Right lobe of liver (tissue), 4 donors: ENCODE results near the gene HM13.

Source experiments
- POLR2A ChIP-seq: fragments of 450-650 bp; IDR thresholded peaks from one replicate; pipeline ENCODE4 v1.6.1; 2017; ENCODE audit warnings: antibody characterized with exemption, mild to moderate bottlenecking
- TF ChIP-seq, protein P1 (sequence below), 4 donors: fragments of 200-600 bp in 3 of 4; fragments of 450-650 bp in 1 of 4; IDR thresholded peaks; one replicate each; pipeline versions ENCODE4 v1.5.1 to v1.8.0; 2016 to 2022; ENCODE audit warnings: antibody characterized with exemption in 4 of 4, mild to moderate bottlenecking in 2 of 4
- donor health status: DM: no; HTN: no; CAD: no.
- donor health status: DM: no; HTN: no; CAD: no.
- donor health status: DM: no; HTN: yes; CAD: no.

DNA sequence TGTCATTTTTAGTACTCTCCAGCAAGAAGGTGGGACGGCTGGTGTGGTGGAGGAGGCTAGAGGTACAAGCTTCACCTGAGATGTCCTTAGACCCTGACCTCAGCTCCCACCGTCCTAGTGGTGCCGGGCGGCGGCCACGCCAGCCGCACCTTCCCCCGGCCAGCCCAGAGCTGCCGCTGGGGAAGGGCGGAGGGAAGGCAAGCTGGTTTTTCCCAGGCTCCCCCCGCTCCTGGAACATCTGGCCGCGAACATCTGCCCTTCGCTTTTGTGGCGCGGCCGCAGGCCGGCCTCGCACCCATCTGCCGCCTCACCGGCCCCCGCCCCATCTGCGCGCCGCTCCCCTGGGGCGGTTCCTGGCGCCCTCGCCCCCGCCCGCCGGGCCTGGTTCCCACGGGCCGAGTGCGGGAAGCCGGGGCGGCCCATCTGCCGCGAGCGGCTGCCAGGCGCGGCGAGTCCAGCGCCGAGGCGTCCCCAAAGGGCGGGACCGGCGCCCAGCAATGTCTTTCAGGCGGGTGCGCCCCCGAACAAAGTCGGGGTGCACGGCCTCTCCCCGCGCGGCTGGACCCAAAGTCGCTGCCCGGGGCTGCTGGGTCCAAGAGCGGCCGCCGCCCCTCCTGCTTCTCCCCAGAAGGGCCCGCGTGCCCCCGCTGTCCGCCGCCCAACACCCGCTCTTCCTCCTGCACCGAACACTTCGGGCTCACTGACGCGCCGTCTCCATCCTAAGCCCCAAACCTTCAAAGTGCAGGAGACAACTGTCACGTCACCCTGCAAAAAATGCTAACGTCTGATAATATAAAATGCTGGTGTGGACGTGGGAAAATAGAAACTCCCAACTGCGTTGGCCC is 73.5 kb downstream of the HM13 start:
- TF ChIP-seq, protein P1, sequence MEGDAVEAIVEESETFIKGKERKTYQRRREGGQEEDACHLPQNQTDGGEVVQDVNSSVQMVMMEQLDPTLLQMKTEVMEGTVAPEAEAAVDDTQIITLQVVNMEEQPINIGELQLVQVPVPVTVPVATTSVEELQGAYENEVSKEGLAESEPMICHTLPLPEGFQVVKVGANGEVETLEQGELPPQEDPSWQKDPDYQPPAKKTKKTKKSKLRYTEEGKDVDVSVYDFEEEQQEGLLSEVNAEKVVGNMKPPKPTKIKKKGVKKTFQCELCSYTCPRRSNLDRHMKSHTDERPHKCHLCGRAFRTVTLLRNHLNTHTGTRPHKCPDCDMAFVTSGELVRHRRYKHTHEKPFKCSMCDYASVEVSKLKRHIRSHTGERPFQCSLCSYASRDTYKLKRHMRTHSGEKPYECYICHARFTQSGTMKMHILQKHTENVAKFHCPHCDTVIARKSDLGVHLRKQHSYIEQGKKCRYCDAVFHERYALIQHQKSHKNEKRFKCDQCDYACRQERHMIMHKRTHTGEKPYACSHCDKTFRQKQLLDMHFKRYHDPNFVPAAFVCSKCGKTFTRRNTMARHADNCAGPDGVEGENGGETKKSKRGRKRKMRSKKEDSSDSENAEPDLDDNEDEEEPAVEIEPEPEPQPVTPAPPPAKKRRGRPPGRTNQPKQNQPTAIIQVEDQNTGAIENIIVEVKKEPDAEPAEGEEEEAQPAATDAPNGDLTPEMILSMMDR (IDR thresholded peaks at IDR 0.05), result no peak
- peak; percentile 29 for TF ChIP-seq POLR2A
